ENCODE results near the gene PARN. TPM values are rescaled to one million over a fixed set of nuclear protein-coding genes. Genes with fewer than 3 reads are reported as not detected.

PARN gene
- polyA plus RNA-seq, 1 experiment = 33.9 TPM

DNA sequence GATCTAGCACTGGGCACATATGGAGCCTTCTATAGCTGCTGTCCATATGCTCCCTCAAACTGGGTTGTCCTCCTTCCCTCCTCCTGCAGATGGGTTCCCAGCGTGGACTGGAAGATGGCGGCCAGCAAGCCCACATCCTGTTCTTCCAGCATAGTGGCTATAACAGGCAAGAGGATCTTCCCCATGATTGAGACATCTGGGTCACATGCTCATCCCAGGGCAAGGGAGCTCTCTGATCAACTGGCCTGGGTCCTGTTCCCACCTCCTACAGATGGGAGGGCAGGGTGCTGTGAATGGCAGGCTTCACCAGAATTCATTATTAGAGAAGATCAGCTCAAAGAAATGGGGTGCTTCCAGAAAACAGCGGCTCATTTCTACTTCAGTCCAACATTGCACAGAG, 210.2 kb downstream of the PARN start:
- TF ChIP-seq, protein P1, sequence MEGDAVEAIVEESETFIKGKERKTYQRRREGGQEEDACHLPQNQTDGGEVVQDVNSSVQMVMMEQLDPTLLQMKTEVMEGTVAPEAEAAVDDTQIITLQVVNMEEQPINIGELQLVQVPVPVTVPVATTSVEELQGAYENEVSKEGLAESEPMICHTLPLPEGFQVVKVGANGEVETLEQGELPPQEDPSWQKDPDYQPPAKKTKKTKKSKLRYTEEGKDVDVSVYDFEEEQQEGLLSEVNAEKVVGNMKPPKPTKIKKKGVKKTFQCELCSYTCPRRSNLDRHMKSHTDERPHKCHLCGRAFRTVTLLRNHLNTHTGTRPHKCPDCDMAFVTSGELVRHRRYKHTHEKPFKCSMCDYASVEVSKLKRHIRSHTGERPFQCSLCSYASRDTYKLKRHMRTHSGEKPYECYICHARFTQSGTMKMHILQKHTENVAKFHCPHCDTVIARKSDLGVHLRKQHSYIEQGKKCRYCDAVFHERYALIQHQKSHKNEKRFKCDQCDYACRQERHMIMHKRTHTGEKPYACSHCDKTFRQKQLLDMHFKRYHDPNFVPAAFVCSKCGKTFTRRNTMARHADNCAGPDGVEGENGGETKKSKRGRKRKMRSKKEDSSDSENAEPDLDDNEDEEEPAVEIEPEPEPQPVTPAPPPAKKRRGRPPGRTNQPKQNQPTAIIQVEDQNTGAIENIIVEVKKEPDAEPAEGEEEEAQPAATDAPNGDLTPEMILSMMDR (IDR thresholded peaks at IDR 0.05; ENCODE audit: low read depth, low read length) = no peak
- Histone ChIP-seq H3K9me3 (ENCODE audit: control insufficient read depth, insufficient read depth, low read length) (peaks cover 6% of the 10 kb centered on the region; the same call in 1 of the 2 replicates), H3K27me3 (ENCODE audit: control insufficient read depth, insufficient read depth, low read length) (no peaks in the 10 kb centered on the region), H3K4me3 (ENCODE audit: low read depth, low read length) (no peak overlapping the region), H3K27ac (ENCODE audit: low read depth, low read length) (no peak overlapping the region)
- ChIA-PET POLR2A (no interaction called here), CTCF (no interaction called here)
- no peak for DNase-seq (ENCODE audit: low read depth, low spot score)

DNA sequence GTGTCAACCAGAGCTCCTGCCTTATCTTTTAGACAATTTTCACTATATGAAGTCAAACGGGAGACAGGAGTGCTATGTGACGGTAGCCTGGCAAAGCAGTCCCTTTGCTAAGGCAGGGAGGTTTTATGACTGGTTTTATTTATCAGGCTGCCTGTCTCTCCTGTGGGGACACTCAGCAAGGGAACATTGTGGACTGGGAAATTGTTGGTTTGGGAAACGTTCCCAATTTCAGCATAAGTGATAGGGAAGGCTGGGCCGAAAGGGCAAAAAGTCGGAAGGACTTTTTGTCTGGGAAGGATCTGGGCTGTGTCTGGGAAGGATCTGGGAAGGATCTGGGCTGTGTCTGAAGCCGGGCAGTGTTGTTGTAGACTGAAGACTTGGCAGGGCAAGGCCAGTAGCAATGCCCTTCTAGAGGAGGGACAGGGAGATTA, 211.2 kb downstream of the PARN start:
- Histone ChIP-seq H3K27me3 (ENCODE audit: control insufficient read depth, insufficient read depth, low read length) (no peaks in the 10 kb centered on the region), H3K9me3 (ENCODE audit: control insufficient read depth, insufficient read depth, low read length) (peaks cover 6% of the 10 kb centered on the region; the same call in 1 of the 2 replicates), H3K27ac (ENCODE audit: low read depth, low read length) (no peak overlapping the region), H3K4me3 (ENCODE audit: low read depth, low read length) (no peak overlapping the region)
- DNase-seq (ENCODE audit: low read depth, low spot score) = no peak
- CTCF ChIA-PET = no interaction called here
- POLR2A ChIA-PET = no interaction called here
- TF ChIP-seq, protein P1 (IDR thresholded peaks at IDR 0.05; ENCODE audit: low read depth, low read length) = no peak

DNA sequence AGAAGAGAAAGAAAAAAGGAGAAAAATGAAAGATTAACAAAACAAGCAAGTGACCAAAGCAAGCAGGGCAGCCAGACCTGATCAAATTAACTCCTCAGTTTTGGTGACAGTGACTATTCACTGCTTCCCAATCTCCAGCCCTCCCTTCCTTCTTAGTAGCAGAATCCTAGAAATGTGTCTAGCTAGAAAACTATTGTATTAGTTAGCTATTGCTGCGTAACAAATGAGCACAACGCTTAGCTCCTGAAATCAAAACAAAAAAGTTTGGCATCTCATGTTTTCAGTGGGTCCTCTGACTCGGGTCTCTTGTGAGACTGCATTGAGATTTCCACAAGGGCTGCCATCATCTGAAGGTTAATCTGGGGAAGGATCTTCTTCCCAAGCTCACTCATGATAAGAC, 213.9 kb downstream of the PARN start:
- H3K27ac ChIP-seq (ENCODE audit: low read depth, low read length) = no peak overlapping the region
- DNase-seq (ENCODE audit: low read depth, low spot score) = no peak
- POLR2A ChIA-PET = no interaction called here
- CTCF ChIA-PET = no interaction called here
- TF ChIP-seq, protein P1 (IDR thresholded peaks at IDR 0.05; ENCODE audit: low read depth, low read length) = no peak
- H3K9me3 ChIP-seq (ENCODE audit: control insufficient read depth, insufficient read depth, low read length) = peaks cover 6% of the 10 kb centered on the region; the same call in 1 of the 2 replicates
- H3K4me3 ChIP-seq (ENCODE audit: low read depth, low read length) = no peak overlapping the region
- no peaks in the 10 kb centered on the region for H3K27me3 ChIP-seq (ENCODE audit: control insufficient read depth, insufficient read depth, low read length)

DNA sequence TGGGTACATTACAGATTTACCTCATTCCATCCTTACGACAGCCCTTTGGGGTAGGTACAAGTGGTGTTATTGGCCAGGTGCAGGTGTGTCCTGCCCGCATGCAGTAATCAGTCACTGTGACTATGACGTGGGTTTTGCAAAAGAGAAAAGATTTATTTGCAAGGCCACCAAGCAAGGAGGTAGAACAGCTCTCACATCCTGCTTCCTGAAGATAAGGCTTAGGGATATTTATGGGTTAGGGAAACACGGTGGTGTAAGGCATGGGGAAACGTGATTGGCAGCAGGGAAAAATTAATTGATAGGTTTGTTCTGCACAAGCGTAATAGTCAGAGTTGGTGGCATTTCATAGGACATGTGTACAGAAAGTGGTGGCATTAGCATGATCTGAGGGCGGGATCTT, 214.8 kb downstream of the PARN start:
- ChIA-PET POLR2A (interaction anchor here (0.7 kb wide), 1 partner anchor 22 kb away, joined by 4 read pairs; no protein-coding TSS in a partner anchor), CTCF (no interaction called here)
- no peaks in the 10 kb centered on the region for H3K27me3 ChIP-seq (ENCODE audit: control insufficient read depth, insufficient read depth, low read length)
- TF ChIP-seq, protein P1 (IDR thresholded peaks at IDR 0.05; ENCODE audit: low read depth, low read length) = no peak
- H3K4me3 ChIP-seq (ENCODE audit: low read depth, low read length) = no peak overlapping the region
- H3K27ac ChIP-seq (ENCODE audit: low read depth, low read length) = no peak overlapping the region
- peaks cover 6% of the 10 kb centered on the region; the same call in 1 of the 2 replicates for H3K9me3 ChIP-seq (ENCODE audit: control insufficient read depth, insufficient read depth, low read length)
- no peak for DNase-seq (ENCODE audit: low read depth, low spot score)

DNA sequence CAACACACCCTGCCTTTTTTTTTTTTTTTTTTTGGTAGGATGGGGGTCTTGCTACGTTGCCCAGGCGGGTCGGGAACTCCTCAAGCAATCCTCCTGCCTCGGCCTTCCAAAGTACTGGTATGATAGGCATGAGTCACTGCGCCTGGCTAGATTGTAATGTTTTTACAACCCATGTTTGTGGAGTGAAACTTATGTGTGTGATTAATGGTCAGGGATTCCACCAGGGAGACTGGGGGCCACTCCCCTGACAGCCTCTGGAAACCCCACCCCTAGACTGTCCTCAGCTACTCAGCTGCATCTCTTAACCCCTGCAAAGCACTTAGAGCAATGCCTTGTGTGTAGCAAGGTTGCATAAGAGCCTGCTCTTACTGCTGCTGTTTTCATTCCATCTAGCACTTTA, 220.5 kb downstream of the PARN start:
- peak; percentile 86 for DNase-seq (ENCODE audit: low read depth, low spot score)
- POLR2A ChIA-PET = interaction anchor here (0.7 kb wide), 2 partner anchors 44 to 47 kb away, joined by 3 to 9 read pairs; no protein-coding TSS in a partner anchor
- CTCF ChIA-PET = no interaction called here
- Histone ChIP-seq H3K27ac (ENCODE audit: low read depth, low read length) (no peak overlapping the region), H3K27me3 (ENCODE audit: control insufficient read depth, insufficient read depth, low read length) (no peaks in the 10 kb centered on the region), H3K4me3 (ENCODE audit: low read depth, low read length) (no peak overlapping the region), H3K9me3 (ENCODE audit: control insufficient read depth, insufficient read depth, low read length) (peaks cover 5% of the 10 kb centered on the region; the same call in 1 of the 2 replicates)
- TF ChIP-seq, protein P1 (IDR thresholded peaks at IDR 0.05; ENCODE audit: low read depth, low read length) = no peak

Data from AG04450 (cell line).